ENCODE results near the gene RNF141. TPM values are rescaled to one million over a fixed set of nuclear protein-coding genes. Genes with fewer than 3 reads are reported as not detected.

Gene RNF141
- total RNA-seq, 2 donors from 2014 or later: 34.7 to 42.2 TPM

DNA sequence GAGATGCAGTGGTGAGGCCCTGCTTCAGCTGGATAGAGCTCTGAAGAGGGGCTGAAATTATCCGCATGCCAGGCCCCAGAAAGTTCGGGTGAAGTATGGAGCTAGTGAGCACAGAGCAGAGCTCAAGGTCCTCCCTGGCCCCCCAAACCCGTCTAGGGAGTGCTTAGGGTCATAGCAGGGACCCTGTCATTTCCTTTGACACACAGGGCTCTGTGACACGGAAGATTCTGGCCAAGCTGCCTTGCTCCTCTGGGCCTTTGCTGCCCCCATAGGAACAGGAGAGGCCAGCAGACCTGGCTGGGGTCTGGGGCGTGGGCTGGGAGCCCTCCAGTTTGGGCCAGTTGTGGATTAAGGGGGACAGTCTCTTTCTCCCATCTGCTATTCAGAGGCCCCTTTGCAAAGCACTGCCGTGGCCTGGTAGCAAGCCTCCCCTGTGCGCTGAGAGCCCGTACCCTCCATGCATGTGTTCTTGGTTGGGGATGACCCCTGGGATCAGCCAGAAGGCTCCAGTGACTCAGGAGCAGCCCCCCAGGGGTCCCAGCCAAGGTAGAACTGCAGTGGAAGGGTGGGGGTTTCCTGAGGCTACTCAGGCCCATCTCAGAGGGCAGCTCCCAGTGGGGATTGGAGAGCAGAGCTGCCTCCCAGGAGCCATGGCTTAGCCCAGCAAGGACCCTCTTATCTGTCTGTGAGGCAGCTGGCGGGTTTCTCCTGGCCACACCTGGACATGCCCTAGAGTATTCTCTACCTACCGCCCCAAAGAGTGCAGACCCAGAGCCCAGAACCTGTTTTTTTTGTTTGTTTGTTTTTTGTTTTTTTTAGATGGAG lies 42.3 kb downstream of the RNF141 start:
- WGBS, 2 experiments (ENCODE audit: insufficient coverage in 1 of 2, insufficient read length in 1 of 2): 88 to 89% methylated on average over 9 to 10 of the region's 10 CpGs
- H3K4me1 ChIP-seq (ENCODE audit: control insufficient read depth, insufficient read depth, low read length): no peaks in the 10 kb centered on the region
- peaks cover 6% of the 10 kb centered on the region for H3K36me3 ChIP-seq (ENCODE audit: control insufficient read depth, insufficient read depth, low read length)
- no peak overlapping the region for H3K27ac ChIP-seq (ENCODE audit: low read depth, low read length)
- no peak overlapping the region for H3K4me3 ChIP-seq (ENCODE audit: low read length)
- no peak overlapping the region for H3K4me3 Mint-ChIP-seq
- no peaks in the 10 kb centered on the region for H3K9me3 Mint-ChIP-seq
- H3K36me3 Mint-ChIP-seq (ENCODE audit: low read depth): peaks cover 23% of the 10 kb centered on the region
- no peak overlapping the region for H3K9ac ChIP-seq (ENCODE audit: extremely low read depth, low read length, poor library complexity, severe bottlenecking)
- no peaks in the 10 kb centered on the region for H3K9me3 ChIP-seq (ENCODE audit: control insufficient read depth, low read length)
- no peaks in the 10 kb centered on the region for H3K27me3 Mint-ChIP-seq (ENCODE audit: insufficient read depth)
- peak; percentile 51 for DNase-seq
- H3K4me1 Mint-ChIP-seq: no peaks in the 10 kb centered on the region
- no peak overlapping the region for H3K27ac Mint-ChIP-seq
- no peaks in the 10 kb centered on the region for H3K27me3 ChIP-seq (ENCODE audit: control insufficient read depth, insufficient read depth, low read length, poor library complexity, severe bottlenecking)
- TF ChIP-seq, protein P1, sequence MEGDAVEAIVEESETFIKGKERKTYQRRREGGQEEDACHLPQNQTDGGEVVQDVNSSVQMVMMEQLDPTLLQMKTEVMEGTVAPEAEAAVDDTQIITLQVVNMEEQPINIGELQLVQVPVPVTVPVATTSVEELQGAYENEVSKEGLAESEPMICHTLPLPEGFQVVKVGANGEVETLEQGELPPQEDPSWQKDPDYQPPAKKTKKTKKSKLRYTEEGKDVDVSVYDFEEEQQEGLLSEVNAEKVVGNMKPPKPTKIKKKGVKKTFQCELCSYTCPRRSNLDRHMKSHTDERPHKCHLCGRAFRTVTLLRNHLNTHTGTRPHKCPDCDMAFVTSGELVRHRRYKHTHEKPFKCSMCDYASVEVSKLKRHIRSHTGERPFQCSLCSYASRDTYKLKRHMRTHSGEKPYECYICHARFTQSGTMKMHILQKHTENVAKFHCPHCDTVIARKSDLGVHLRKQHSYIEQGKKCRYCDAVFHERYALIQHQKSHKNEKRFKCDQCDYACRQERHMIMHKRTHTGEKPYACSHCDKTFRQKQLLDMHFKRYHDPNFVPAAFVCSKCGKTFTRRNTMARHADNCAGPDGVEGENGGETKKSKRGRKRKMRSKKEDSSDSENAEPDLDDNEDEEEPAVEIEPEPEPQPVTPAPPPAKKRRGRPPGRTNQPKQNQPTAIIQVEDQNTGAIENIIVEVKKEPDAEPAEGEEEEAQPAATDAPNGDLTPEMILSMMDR (conservative IDR thresholded peaks at IDR 0.05): peak; percentile 28

DNA sequence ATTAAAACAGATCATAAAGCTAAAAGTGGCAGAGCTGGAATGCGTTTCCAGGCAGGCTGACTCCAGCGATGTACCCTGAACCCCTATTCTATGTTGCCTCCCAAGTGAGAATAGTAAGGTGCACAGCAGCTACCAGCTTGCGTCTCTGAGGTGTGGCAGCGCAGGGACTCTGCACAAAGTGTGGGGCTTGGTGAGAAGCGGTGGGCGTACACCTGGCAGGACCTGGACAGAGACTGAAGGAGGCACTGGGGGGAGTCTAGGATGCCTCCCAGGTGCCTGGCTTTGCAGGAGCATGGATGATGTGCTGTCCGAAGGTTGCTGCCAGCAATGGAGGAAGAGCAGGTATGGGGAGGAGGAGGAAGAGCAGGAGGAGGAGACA lies 43.0 kb downstream of the RNF141 start:
- Histone ChIP-seq H3K9ac (ENCODE audit: extremely low read depth, low read length, poor library complexity, severe bottlenecking) (no peak overlapping the region), H3K4me1 (ENCODE audit: control insufficient read depth, insufficient read depth, low read length) (no peaks in the 10 kb centered on the region), H3K27ac (ENCODE audit: low read depth, low read length) (no peak overlapping the region), H3K4me3 (ENCODE audit: low read length) (no peak overlapping the region), H3K36me3 (ENCODE audit: control insufficient read depth, insufficient read depth, low read length) (peaks cover 6% of the 10 kb centered on the region), H3K27me3 (ENCODE audit: control insufficient read depth, insufficient read depth, low read length, poor library complexity, severe bottlenecking) (no peaks in the 10 kb centered on the region), H3K9me3 (ENCODE audit: control insufficient read depth, low read length) (no peaks in the 10 kb centered on the region)
- Mint-ChIP-seq H3K27ac (no peak overlapping the region), H3K9me3 (no peaks in the 10 kb centered on the region), H3K4me3 (no peak overlapping the region), H3K4me1 (peaks cover 2% of the 10 kb centered on the region), H3K27me3 (ENCODE audit: insufficient read depth) (no peaks in the 10 kb centered on the region), H3K36me3 (ENCODE audit: low read depth) (peaks cover 23% of the 10 kb centered on the region)
- peak; percentile 19 for DNase-seq
- TF ChIP-seq, protein P1 (conservative IDR thresholded peaks at IDR 0.05): no peak
- 96 to 97% methylated on average over 7 of the region's 7 CpGs for WGBS, 2 experiments (ENCODE audit: insufficient coverage in 1 of 2, insufficient read length in 1 of 2)

DNA sequence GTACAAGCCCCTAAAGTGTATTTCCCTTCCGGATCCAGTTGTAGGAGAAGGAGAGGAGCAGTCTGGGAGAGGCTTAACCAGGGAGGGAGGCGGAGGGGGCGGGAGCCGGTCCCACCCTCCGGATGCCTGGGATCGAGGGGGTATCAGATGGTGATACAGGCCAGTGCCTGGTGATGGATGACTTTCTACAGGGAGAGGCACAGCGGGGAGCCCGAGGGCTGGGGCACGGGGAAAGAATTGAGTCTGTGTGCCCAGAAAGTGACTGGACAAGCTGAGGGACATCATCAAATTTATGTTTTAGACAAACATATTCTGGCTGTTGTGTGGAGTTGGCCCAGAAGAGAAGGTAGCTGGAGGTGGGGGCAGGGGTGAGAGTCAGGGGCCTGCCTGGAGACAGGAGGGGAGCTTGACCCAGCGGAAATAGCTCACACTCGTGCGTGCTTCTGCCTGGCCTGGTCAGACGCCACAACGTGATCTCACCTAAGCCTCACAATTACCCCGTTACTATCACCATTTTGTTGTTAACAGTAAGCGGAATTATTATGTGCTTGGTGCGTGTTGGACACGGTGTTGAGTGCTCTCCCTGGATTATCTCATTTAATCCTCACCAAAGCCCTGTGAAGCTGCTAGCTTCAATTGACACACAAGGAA lies 43.5 kb downstream of the RNF141 start:
- Mint-ChIP-seq H3K27ac (no peak overlapping the region), H3K36me3 (ENCODE audit: low read depth) (peaks cover 24% of the 10 kb centered on the region), H3K4me1 (peaks cover 7% of the 10 kb centered on the region), H3K27me3 (ENCODE audit: insufficient read depth) (no peaks in the 10 kb centered on the region), H3K4me3 (no peak overlapping the region), H3K9me3 (peaks cover 2% of the 10 kb centered on the region)
- no peaks in the 10 kb centered on the region for H3K27me3 ChIP-seq (ENCODE audit: control insufficient read depth, insufficient read depth, low read length, poor library complexity, severe bottlenecking)
- H3K36me3 ChIP-seq (ENCODE audit: control insufficient read depth, insufficient read depth, low read length): peaks cover 6% of the 10 kb centered on the region
- H3K4me1 ChIP-seq (ENCODE audit: control insufficient read depth, insufficient read depth, low read length): no peaks in the 10 kb centered on the region
- H3K4me3 ChIP-seq (ENCODE audit: low read length): no peak overlapping the region
- TF ChIP-seq, protein P1 (conservative IDR thresholded peaks at IDR 0.05): no peak
- H3K9ac ChIP-seq (ENCODE audit: extremely low read depth, low read length, poor library complexity, severe bottlenecking): no peak overlapping the region
- H3K27ac ChIP-seq (ENCODE audit: low read depth, low read length): no peak overlapping the region
- H3K9me3 ChIP-seq (ENCODE audit: control insufficient read depth, low read length): no peaks in the 10 kb centered on the region
- peak; percentile 25 for DNase-seq
- WGBS, 2 experiments (ENCODE audit: insufficient coverage in 1 of 2, insufficient read length in 1 of 2): 84 to 95% methylated on average over 8 to 18 of the region's 18 CpGs

Measured in endodermal cell (in vitro differentiated cells).